AG10803 (cell line): ENCODE measurements around the gene ANKLE1.
A peak's percentile ranks its signal among the peaks of the same experiment; 100 is the strongest.
"Not testable (repeated sequence)": the region's sequence is repeated elsewhere in the genome, so short reads cannot be mapped to it uniquely, and the experiment has no call there.

Source experiments
- DNase-seq: peaks from one replicate; pipeline ENCODE4 v3.0.0; 2010; ENCODE audit warnings: low read depth
- H3K4me3 ChIP-seq: 2 replicates; pipeline ENCODE4 v1.5.1; 2011; ENCODE audit warnings: mild to moderate bottlenecking, low read length, control low read depth
- TF ChIP-seq, protein P1 (sequence below): conservative IDR thresholded peaks from 2 replicates; pipeline ENCODE4 v1.5.1; 2011; ENCODE audit warnings: mild to moderate bottlenecking, low read length, control low read depth, inconsistent platforms

Gene ANKLE1

DNA sequence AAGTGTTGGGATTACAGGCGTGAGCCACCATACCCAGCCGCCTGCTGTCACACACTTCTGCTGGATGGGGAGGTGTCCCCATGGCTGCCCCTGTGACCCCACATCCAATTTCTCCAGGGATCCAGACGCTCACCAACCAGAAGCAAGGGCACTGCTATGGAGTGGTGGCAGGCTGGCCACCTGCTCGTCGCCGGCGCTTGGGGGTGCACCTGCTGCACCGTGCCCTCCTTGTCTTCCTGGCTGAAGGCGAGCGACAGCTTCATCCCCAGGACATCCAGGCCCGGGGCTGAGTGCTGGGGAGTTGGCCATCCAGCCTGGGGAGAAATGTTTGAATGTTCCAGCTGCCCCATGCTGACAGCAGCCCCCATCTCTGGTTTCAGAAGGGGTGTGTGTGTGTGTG lies 4.6 kb downstream of the ANKLE1 start:
- H3K4me3 ChIP-seq, result no peak overlapping the region
- TF ChIP-seq, protein P1, sequence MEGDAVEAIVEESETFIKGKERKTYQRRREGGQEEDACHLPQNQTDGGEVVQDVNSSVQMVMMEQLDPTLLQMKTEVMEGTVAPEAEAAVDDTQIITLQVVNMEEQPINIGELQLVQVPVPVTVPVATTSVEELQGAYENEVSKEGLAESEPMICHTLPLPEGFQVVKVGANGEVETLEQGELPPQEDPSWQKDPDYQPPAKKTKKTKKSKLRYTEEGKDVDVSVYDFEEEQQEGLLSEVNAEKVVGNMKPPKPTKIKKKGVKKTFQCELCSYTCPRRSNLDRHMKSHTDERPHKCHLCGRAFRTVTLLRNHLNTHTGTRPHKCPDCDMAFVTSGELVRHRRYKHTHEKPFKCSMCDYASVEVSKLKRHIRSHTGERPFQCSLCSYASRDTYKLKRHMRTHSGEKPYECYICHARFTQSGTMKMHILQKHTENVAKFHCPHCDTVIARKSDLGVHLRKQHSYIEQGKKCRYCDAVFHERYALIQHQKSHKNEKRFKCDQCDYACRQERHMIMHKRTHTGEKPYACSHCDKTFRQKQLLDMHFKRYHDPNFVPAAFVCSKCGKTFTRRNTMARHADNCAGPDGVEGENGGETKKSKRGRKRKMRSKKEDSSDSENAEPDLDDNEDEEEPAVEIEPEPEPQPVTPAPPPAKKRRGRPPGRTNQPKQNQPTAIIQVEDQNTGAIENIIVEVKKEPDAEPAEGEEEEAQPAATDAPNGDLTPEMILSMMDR, result no peak
- no peak for DNase-seq

DNA sequence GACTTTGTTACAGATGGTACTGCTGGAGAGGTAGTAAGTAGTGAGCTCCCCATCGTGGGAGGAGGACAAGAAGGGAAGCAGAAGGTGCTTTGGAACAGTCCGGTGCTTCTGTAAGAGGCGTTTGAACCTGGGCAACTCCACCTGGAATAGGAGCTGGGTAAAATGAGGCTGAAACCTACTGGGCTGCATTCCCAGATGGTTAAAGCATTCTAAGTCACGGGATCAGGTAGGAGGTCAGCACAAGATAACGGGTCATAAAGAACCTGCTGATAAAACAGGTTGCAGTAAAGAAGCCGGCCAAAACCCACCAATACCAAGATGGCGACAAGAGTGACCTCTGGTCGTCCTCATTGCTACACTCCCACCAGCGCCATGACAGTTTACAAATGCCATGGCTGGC lies 5.1 kb downstream of the ANKLE1 start:
- TF ChIP-seq, protein P1, result no peak
- no peak for DNase-seq
- no peak overlapping the region for H3K4me3 ChIP-seq

DNA sequence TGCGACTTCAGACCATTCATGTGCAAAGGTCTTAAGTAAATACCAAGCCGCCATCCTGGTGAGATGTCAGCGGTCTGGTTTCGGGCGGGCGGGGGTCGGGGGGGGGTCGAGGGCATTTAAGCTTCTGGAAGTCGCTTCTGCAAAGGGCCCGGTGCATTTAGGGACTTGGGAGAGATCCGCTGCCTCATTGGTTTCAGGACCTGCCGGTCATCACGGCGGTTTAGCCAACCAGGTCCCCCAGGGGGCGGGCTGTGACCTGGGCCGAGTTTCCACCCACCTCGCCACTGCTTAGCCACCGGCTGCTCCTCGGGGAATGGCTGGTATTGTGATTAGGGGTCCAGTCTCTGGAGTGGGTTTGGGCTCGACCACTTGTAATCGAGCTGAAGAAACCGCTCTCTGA lies 7.8 kb downstream of the ANKLE1 start:
- TF ChIP-seq, protein P1, result no peak
- no peak overlapping the region for H3K4me3 ChIP-seq
- DNase-seq, result peak; percentile 80

DNA sequence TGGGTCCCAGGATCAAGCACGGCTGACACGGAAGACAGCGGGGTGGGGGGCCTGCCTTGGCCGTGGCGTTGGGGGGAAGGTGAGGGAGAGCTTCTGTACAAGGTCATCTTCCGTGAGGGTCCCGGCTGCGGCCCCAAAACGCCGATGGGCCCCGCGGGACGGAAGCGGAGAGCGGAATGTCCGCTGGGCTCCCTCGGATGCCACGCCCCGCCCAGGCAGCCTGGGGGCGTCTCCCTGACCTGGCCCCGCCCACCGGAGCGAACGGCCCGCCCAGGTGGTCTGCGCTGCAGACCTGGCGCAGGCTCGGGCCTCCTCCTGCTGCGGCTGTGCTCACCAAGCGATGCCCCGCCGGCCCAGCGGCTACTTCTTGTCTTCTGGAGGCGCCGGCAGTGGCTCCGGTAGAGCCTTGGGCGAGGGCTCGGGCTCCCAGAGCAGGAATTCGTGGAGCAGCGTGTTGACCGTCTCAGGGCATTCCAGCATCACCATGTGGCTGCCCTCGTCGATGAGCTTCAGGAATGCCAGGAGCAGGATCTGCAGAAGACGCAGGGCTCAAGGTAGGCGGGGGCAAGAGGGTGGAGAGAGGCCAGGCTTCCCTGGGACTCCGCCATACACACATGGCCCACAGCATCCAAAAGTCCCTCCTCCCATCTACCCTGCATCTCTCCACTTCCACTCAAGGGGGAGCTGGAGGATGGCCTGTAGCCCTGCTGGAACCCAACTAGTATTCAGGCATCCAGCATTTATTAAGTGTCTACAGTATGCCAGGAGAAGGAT lies 10.8 kb downstream of the ANKLE1 start:
- TF ChIP-seq, protein P1, result peak; percentile 85
- peak overlapping the region; percentile 69 for H3K4me3 ChIP-seq
- peak; percentile 87 for DNase-seq

DNA sequence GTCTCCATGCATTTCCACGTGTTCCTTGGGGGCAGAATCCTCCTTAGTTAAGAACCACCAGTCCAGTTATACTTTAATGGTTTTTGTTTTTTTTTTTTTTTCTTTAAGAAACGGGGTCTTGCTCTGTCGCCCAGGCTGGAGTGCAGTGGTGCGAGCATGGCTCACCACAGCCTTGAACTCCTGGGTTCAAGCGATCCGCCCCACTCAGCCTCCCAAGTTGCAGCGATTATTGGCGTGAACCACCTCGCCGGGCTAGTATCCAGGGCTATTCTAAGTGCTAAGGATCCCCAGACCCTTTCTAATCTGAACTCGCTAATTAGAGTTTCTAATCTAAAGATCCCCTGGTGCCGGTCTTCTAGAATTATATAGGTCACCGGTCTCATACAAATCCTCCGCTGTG lies 11.9 kb downstream of the ANKLE1 start:
- no peak for DNase-seq
- TF ChIP-seq, protein P1, result no peak
- H3K4me3 ChIP-seq, result no peak overlapping the region

DNA sequence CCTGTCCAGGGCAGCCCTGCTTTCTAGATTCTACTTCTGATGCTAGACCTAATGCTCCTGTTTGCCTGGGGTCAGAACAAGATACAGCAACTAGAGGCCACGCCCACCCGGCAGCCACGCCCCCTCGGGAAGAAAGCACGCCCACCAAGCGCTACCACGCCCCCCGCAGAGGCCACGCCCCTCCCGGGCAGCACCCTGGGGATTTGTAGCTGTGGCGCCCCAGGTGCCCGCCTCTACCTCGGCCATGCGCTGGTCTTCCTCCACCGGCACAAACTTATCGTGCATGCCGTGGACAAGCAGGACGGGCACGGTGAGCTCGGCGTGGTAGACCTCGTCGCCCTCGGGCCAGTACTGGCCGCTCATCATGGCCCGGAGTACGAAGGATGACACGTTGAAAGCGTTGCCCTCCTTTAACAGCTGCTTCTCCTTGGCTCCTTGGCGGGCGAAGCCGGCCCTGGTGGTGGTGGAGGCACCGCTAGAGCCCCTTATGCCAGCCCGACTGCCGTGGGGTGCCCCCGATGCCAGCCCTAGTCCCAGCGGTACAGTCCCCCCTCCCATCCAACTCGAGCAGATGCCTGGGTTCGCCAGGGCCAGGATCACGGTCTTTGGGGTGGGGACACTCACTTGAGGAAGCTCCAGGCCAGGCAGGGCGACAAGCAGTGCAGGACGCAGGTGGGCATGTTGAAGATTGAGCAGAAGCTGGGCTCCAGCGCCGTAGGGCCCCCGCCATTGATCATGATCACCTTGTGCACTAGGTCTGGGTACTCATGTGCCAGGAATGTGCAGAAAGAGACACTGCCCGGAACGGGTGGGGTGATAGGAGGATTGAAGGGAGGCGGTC lies 12.6 kb downstream of the ANKLE1 start:
- H3K4me3 ChIP-seq, result no peak overlapping the region
- TF ChIP-seq, protein P1, result no peak
- DNase-seq, result no peak

DNA sequence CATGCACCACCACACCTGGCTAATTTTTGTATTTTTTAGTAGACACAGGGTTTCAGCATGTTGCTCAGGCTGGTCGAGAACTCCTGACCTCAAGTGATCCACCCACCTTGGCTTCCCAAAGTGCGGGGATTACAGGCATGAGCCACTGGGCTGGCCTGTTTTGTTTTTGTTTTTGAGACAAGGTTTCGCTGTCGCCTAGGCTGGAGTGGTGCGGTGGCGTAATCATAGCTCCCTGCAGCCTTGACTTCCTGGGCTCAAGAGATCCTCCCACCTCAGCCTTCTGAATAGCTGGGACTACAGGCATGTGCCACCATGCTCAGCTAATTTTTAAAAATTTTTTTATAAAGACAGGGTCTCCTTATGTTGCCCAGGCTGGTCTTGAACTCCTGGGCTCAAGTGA lies 13.8 kb downstream of the ANKLE1 start:
- DNase-seq, H3K4me3 ChIP-seq: not testable (repeated sequence)
